ENCODE data around the gene FAM131A.
"Not testable (repeated sequence)": the region's sequence is repeated elsewhere in the genome, so short reads cannot be mapped to it uniquely, and the experiment has no call there.

Gene FAM131A

GRCh38 chr3:184317201-184317600 lies 20.2 kb upstream of the FAM131A start:
- no peak for FAIRE-seq

GRCh38 chr3:184320104-184320445 lies 17.3 kb upstream of the FAM131A start:
- FAIRE-seq: no peak

DNA sequence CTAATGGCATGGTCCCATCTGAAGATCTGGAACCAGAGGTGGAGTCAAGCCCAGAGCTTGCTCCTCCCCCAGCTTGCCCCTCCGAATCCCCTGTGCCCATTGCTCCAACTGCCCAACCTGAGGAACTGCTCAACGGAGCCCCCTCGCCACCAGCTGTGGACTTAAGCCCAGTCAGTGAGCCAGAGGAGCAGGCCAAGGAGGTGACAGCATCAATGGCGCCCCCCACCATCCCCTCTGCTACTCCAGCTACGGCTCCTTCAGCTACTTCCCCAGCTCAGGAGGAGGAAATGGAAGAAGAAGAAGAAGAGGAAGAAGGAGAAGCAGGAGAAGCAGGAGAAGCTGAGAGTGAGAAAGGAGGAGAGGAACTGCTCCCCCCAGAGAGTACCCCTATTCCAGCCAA lies 15.7 kb upstream of the FAM131A start:
- FAIRE-seq: no peak

DNA sequence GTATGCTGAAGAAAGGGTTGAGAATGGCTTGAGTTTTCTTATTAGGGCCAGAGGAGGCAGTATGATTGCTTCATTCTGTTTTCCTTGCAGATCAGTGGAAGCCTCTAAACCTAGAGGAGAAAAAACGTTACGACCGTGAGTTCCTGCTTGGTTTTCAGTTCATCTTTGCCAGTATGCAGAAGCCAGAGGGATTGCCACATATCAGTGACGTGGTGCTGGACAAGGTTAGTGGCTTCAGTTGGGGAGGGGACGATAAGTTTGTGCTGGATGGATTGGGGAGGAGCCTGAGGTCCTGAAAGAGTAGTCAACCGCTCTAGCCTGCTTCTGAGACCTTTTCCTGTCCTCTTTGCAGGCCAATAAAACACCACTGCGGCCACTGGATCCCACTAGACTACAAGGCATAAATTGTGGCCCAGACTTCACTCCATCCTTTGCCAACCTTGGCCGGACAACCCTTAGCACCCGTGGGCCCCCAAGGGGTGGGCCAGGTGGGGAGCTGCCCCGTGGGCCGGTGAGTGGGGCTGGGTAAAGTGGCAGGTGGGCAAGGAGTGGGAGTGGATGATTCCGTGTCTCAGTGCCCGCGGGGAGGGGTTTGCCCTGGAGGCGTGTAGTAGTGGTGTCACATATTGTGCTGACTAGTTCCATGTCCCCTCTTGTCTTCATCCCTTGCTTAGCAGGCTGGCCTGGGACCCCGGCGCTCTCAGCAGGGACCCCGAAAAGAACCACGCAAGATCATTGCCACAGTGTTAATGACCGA lies 14.5 kb upstream of the FAM131A start:
- no peak for FAIRE-seq

DNA sequence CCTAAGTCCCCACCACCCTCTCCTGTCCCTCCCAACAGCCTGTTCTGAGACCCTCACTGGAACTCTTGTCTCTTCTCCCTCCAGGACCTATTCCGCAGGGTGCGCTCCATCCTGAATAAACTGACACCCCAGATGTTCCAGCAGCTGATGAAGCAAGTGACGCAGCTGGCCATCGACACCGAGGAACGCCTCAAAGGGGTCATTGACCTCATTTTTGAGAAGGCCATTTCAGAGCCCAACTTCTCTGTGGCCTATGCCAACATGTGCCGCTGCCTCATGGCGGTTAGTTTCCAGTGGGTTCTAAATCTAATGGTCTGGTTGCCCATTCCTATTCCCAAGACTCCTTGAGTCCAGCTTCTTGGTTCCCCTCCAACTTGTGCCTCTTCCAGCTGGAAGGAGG lies 13.7 kb upstream of the FAM131A start:
- FAIRE-seq: no peak

- FAIRE-seq: no peak
These were observed 12.1 kb upstream of the FAM131A start for GRCh38 chr3:184325269-184325668.

- no peak for FAIRE-seq
These were observed 11.6 kb upstream of the FAM131A start for GRCh38 chr3:184325715-184326369.

GRCh38 chr3:184327171-184327570 lies 10.2 kb upstream of the FAM131A start:
- no peak for FAIRE-seq

DNA sequence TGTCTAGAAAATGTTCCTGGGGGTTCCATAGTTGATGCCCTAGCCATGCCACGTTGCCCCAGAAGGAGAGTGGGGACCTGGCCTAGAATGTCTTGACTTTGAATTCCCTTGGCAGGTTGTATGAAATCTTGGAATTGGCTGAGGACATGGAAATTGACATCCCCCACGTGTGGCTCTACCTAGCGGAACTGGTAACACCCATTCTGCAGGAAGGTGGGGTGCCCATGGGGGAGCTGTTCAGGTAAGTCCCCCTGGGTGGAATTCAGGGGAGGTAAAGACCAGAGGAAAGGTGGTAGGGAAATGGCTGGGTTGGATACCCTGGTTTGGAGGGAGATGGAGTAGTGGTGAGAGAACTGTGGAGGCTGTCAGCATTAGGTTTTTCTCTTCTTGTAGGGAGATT lies 8.9 kb upstream of the FAM131A start:
- no peak for FAIRE-seq

DNA sequence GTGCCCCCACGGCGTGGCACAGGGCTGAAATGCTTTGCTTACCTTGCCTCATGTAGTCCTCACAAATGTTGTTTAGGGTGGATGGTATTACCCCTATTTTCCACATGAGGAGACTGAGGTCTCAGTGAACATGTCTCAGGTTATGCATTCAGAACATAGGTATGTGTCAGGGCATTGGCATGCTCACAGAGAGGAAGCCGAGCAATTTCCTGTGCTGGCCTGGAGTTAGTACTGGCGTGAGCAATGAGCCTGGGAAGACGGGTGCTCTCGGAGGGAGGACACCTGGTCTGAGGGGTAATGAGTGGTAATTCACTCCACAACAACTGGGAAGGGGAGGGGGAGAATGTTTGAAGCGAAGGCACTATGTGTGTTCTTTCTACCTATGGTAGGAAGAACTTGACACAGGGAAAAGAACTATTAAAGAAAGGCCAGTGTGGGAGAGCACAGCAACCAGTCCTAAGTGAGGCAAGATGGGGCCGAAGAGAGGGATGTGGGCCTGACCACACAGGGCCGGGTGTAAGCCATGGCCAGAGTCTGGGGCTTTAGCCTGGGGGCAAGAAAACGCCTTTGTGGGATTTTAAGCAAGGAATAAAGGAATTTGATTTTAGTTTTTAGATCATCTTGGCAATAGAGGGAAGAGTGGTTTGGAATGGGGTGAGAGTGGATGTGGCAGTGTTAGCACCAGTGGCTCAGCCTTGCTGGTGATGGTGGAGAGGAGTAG lies 4.9 kb upstream of the FAM131A start:
- no peak for FAIRE-seq

GRCh38 chr3:184333190-184333589 lies 4.2 kb upstream of the FAM131A start:
- no peak for FAIRE-seq

DNA sequence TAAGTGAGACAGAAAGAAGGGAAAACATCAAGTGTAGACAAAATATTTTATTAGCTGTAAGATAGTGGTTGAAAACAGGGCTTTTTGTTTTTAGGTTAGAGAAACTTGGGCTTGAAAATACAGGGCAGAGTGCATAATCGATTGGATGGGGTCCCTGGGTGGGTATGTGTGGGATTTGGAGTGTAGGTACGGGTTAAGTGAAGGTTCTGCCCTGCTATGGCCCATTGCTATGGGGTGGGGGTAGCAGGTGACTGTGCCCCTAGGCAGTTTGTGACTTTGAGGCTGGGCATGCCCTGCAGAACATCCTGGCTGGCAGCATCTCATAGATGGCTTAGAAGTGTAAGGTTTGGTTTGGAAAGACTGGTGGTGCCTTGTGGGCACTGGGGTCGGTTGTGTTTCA lies 3.7 kb upstream of the FAM131A start:
- no peak for FAIRE-seq

DNA sequence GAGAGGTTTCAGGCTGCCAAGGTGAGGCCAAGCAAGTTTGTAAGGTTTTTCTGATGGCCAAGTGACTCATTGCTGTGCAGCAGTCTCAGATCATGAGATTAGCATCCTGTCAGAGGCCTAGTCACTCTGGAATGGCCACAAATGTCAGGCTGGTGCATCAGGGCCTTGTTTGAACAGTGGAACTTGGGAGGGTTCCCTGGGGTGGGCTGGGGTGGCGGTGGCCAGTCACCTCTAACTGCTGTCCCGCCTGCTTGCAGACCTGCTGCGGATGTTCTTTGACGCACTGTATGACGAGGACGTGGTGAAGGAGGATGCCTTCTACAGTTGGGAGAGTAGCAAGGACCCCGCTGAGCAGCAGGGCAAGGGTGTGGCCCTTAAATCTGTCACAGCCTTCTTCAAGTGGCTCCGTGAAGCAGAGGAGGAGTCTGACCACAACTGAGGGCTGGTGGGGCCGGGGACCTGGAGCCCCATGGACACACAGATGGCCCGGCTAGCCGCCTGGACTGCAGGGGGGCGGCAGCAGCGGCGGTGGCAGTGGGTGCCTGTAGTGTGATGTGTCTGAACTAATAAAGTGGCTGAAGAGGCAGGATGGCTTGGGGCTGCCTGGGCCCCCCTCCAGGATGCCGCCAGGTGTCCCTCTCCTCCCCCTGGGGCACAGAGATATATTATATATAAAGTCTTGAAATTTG lies 2.8 kb upstream of the FAM131A start:
- no peak for FAIRE-seq

DNA sequence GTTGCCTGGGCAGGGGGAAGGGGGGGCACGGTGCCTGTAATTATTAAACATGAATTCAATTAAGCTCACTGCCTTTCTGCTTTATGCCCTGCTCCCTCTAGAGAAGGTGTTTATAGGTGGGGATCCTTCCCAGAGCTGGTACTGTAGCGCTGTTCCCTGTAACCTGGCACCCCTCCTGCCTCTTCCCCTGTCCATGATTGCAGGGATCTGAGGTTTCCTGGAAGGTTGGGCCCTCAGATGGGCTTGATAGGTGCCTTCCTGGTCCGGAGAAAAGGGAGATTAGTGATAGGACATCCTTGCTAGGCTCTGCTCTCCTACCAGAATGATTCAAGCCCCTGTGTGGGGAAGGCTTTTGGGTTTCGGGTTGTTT lies 2.1 kb upstream of the FAM131A start:
- no peak for FAIRE-seq

DNA sequence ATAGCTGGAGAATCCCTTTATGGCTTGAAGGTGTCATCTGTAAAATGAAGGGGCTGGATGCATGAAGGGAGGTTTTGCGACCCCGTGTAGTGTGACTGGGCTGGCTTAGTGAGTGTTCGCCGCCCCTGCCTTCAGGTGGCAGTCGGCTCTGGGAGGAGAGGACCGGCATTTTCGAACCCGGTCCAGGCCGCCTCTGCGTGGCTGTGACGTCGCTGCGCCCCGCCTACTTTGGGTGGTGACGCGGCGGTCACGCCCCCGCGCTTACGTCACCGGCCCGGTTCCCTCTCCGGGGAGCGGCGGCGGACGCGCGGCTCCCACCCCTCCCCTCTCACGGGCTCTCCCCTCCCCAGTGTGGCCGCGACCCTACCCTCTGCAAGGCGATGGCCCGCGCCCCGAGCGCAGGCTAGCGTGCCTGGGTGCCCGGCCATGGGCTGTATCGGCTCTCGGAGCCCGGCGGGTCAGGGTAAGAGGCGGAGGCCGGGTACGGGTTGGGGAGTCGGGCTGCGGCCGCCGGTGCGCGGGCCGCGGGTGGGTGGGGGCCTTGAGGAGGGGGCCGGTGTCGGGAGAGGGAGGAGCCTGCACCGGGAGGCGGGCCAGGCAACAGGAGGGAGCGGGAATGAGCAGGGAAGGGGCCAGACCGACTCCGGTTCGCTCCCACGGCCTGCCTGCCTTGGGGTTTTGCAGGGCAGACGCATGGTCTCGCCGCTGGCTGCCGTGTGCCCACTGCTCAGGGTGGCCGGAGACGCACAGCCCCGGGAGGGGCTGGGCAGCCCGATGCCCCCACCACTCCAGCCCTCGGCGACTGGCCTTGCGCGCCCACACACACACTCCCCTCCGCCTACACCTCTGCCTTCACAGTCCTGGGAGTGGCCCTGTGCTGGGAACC lies 1.5 kb upstream of the FAM131A start:
- FAIRE-seq: no peak

DNA sequence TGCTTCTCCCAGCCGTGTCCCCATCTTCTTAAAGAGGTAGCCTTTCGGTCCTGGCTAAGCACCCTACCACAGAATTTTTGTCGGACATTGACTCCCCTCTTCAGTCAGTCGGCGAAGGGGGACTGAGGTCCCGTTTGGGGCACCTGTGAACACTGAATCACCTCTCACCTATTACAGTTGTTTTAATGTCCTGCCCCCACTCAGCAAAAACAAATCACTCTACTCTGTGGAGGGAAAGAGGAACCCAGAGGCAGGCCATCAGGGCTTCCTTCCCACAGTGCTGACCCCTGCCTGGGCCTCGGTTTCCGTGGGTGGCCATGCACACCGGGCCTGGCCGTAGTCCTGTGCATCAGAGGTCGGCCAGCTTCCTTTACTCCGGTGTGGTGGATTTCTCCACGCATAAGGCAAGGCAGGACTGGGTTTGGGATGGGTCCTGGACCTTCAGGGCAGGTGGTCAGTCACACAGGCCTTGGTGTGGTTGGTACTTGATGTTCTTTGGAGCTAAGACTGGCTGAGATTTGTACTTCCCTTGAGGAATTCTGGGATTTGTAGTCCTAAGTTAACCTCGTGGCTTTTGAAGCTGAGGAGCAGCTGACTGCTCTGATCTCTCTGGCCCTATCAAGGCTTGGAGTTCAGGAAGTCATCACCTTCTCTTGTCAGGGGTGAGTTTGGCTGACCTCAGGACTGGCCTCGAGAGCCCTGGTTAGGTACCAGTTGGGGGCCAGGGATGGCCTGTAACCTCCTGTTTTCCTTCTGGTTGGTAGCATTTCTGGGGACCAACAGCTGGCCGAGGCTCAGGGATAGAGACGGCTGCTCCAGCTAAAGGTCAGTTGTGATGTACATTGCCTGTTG lies 627 bp upstream of the FAM131A start:
- no peak for FAIRE-seq

DNA sequence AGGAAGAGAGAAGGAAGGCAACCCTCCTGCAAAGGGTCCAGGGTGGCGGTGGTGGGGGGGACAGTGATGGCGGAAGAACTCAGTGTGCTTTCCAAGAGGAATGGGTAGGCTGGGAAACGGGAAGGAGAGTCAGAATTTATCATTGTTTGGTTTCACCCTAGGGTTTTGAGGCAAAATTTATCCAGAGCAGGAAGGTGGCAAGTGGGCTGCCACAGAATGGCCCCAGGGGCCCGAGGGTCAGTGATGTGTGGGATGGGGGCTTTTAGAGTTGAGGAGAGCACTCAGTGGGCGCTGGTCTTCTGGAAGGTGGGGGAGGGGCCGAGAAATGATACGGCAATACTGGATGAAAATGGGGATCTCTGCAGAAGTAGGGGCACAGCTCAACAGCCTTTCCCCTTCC lies 581 bp downstream of the FAM131A start:
- no peak for FAIRE-seq

DNA sequence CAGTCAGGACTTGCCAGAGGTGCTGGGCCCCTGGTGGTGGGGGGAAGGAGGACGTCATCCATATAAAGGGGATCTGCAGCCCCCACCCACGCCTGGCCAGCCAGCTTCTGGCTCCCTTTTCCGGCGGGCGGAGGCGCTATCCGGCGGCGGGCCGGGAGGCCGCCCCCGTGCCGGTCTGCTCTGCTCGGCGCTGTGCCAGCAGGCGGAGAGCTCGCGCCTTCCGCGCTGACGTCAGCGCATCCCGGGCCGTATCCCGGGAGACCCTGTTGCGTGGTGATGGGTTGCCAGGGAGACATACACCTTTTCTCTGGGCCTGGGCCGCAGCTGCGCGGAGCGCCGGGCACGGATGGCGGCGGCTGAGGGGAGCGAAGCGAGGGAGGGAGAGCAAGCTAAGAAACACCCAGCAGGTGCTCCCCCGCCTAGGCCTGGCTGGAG lies 1.1 kb downstream of the FAM131A start:
- no peak for FAIRE-seq

DNA sequence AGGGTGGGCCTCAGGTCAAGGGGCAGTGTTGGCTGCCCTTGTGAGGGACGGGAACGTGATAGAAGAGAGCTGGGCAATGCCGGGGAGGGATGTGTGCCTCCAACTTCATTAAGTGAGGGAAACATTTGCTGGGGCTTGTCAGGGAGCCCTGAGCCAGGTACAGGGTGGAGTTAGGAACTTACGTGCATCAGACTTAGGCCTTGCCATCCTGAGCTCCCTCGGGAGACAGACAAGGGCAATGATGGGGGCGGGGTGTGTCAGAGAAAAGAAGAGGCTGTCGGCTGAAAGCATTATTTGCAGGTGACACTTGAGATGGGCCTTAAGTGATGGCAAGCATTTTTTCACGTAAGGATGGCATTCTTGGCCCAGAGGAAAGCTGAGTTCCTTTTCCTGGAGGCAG lies 1.6 kb downstream of the FAM131A start:
- no peak for FAIRE-seq

GRCh38 chr3:184339451-184340135 lies 2.2 kb downstream of the FAM131A start:
- FAIRE-seq: not testable (repeated sequence)

- FAIRE-seq: no peak
These were observed 4.5 kb downstream of the FAM131A start for GRCh38 chr3:184341925-184342324.

All from A204.1 (cell line).